GM12872 (cell line): ENCODE data around the gene ZNF583.
A peak's percentile ranks its signal among the peaks of the same experiment; 100 is the strongest.

Experiments
- CTCF ChIP-seq: IDR thresholded peaks from 3 replicates; pipeline ENCODE4 v1.5.1; 2011; ENCODE audit warnings: low read depth, mild to moderate bottlenecking, low read length, moderate library complexity; ENCODE audit not compliant: insufficient read depth

The ZNF583 gene

DNA sequence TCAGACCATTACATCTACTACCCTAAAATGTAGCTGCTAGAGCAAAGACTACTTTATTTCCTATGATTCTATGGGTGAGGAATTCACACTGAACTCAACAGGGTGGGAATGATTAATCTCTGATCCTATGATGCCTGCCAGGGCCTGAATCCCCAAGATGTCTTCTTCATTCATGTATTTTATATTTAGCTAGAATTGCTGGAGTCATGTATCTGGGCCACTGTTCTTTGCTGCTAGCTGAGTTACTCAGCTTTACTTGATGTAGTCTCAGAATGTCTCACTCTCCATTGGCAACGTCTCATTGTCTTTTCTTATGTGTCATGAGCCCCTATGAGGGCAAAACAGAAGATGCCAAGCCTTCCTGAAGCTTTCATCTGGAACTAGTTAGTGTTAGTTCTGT lies 31.9 kb upstream of the ZNF583 start:
- TF ChIP-seq CTCF = no peak

DNA sequence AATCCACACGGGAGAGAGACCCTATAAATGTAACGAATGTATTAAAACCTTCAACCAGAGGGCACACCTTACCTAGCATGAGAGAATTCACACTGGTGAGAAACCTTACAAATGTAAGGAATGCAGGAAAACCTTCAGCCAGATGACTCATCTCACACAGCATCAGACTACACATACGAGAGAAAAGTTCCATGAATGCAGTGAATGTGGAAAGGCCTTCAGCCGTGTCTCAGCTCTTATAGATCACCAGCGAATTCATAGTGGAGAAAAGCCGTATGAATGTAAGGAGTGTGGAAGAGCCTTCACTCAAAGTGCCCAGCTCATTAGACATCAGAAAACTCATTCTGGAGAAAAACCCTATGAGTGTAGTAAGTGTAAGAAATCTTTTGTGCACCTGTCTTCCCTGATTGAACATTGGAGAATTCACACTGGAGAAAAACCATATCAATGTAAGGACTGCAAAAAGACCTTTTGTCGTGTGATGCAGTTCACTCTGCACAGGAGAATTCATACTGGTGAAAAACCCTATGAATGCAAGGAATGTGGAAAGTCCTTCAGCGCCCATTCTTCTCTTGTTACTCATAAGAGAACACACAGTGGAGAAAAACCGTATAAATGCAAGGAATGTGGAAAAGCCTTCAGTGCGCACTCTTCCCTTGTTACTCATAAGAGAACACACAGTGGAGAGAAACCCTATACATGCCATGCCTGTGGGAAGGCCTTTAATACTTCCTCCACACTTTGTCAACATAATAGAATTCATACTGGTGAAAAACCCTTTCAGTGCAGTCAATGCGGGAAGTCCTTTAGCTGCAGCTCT lies 26.8 kb upstream of the ZNF583 start:
- no peak for TF ChIP-seq CTCF

DNA sequence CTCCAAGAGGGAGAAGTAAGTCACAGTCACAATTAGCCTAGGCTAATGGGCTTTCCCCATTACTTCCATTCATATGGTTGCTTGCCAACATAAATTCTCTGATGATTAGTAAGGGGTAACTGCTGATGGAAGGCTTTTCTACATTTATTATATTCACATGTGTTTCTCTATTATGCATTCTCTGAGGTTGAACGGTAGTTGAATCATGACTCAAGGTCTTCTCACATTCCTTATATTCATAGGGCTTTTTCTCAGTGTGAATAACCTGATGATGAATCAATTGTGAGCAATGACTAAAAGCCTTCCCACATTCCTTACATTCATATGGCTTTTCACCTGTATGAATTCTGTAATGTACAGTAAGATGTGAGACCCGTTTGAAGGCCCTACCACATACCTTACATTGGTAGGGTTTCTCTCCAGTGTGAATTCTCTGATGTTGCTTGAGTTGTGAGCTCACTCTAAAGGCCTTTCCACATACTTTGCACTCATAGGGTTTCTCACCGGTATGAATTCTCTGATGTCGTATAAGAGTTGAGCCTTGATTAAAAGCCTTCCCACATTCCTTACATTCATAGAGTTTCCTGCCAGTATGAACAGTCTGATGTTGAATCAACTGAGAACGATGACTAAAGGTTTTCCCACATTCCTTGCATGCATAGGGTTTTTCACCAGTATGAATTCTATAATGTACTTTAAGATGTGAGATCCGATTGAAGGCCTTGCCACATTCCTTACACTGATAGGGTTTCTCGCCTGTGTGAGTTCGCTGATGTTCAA lies 20.1 kb upstream of the ZNF583 start:
- no peak for TF ChIP-seq CTCF

- TF ChIP-seq CTCF = peak; percentile 49
Measured at GRCh38 chr19:56393119-56394012, 10.8 kb upstream of the ZNF583 start, which contains the start of gene ZNF582. ZNF582 (minus strand) TSS chr19:56393534; CDS start chr19:56391752, 1,782 bp downstream.

GRCh38 chr19:56398809-56399208 lies 5.3 kb upstream of the ZNF583 start:
- TF ChIP-seq CTCF = no peak

GRCh38 chr19:56400485-56400884 lies 3.6 kb upstream of the ZNF583 start:
- no peak for TF ChIP-seq CTCF

- no peak for TF ChIP-seq CTCF
Measured at GRCh38 chr19:56403261-56403660, 871 bp upstream of the ZNF583 start.
